AG09309 (cell line): ENCODE results near the gene DPYD.

Experiments used
- DNase-seq: peaks from one replicate; pipeline ENCODE4 v3.0.0-alpha.2; 2010; ENCODE audit warnings: low read depth
- H3K4me3 ChIP-seq: 2 replicates; pipeline ENCODE4 v1.5.1; 2011; ENCODE audit warnings: mild to moderate bottlenecking, low read depth, low read length, moderate library complexity; ENCODE audit not compliant: control insufficient read depth
- TF ChIP-seq, protein P1 (sequence below): IDR thresholded peaks from 2 replicates; pipeline ENCODE4 v1.5.1; 2011; ENCODE audit warnings: mild to moderate bottlenecking, low read depth, low read length, inconsistent platforms; ENCODE audit not compliant: insufficient read depth, control insufficient read depth; ENCODE audit errors: missing control alignments

Gene DPYD

DNA sequence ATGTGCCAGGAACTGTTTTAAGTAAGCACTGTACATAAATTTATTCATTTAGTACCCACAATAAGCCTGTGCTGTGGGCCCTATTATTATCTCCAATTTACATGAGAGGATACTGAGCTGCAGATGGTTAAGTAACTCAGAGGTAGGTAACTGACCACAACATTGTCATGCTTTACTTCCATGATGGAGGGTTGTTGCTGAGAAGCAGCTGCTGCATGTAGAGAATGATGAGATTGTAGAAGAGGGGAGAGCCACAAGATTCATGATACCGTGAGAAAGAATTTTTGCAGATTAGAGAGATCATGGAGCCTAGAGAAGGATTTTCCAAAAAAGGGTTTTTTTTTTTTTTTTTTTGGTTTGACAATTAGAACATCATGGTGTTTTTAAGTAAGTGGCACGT, 886.2 kb downstream of the DPYD start:
- DNase-seq: no peak
- no peak overlapping the region for H3K4me3 ChIP-seq

DNA sequence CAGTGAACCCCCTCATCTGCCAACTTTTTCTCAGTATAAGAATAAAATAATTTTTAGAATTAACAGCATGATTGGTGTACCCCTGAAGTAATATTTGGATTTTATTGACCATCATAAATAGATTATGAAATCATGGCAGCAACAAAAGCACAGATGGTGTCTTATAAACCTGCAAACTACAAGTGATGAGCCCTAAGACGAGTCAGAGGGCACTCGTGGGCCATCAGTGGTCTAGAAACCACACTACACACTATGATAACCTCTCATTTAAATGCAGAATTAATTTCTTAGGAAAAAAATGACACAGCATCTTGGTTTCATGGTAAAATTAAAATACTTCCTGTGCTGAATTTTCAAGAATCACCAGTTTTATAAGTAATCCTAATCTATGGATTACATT, 886.9 kb downstream of the DPYD start:
- TF ChIP-seq, protein P1, sequence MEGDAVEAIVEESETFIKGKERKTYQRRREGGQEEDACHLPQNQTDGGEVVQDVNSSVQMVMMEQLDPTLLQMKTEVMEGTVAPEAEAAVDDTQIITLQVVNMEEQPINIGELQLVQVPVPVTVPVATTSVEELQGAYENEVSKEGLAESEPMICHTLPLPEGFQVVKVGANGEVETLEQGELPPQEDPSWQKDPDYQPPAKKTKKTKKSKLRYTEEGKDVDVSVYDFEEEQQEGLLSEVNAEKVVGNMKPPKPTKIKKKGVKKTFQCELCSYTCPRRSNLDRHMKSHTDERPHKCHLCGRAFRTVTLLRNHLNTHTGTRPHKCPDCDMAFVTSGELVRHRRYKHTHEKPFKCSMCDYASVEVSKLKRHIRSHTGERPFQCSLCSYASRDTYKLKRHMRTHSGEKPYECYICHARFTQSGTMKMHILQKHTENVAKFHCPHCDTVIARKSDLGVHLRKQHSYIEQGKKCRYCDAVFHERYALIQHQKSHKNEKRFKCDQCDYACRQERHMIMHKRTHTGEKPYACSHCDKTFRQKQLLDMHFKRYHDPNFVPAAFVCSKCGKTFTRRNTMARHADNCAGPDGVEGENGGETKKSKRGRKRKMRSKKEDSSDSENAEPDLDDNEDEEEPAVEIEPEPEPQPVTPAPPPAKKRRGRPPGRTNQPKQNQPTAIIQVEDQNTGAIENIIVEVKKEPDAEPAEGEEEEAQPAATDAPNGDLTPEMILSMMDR: no peak
- H3K4me3 ChIP-seq: no peak overlapping the region
- DNase-seq: no peak

More for the DNA sequence above, 886.2 kb downstream of the DPYD start:
- TF ChIP-seq, protein P1: no peak
